ENCODE results near the gene RALGPS1.
A peak's percentile ranks its signal among the peaks of the same experiment; 100 is the strongest.

Gene RALGPS1

GRCh38 chr9:127029548-127029947, 115.0 kb downstream of the RALGPS1 start:
- DNase-seq = no peak

GRCh38 chr9:127030814-127031740, 116.5 kb downstream of the RALGPS1 start:
- DNase-seq = no peak

GRCh38 chr9:127032256-127032655, 117.7 kb downstream of the RALGPS1 start:
- DNase-seq = no peak

GRCh38 chr9:127033061-127033460, 118.5 kb downstream of the RALGPS1 start:
- DNase-seq = no peak

GRCh38 chr9:127033789-127034188, 119.2 kb downstream of the RALGPS1 start:
- DNase-seq = no peak

- DNase-seq = no peak
Measured at GRCh38 chr9:127034691-127035090, 120.1 kb downstream of the RALGPS1 start.

- DNase-seq = no peak
Measured at GRCh38 chr9:127035423-127035822, 120.8 kb downstream of the RALGPS1 start.

GRCh38 chr9:127035948-127036347, 121.4 kb downstream of the RALGPS1 start:
- no peak for DNase-seq

- DNase-seq = no peak
Measured at GRCh38 chr9:127036437-127036836, 121.9 kb downstream of the RALGPS1 start.

GRCh38 chr9:127038531-127038930, 123.9 kb downstream of the RALGPS1 start:
- DNase-seq = no peak

GRCh38 chr9:127039492-127039891, 124.9 kb downstream of the RALGPS1 start:
- DNase-seq = no peak

GRCh38 chr9:127045148-127045547, 130.6 kb downstream of the RALGPS1 start:
- no peak for DNase-seq

GRCh38 chr9:127047971-127048370, 133.4 kb downstream of the RALGPS1 start:
- DNase-seq = no peak

- DNase-seq = peak; percentile 29
Measured at GRCh38 chr9:127049044-127049443, 134.5 kb downstream of the RALGPS1 start.

- no peak for DNase-seq
Measured at GRCh38 chr9:127049581-127049980, 135.0 kb downstream of the RALGPS1 start.

- no peak for DNase-seq
Measured at GRCh38 chr9:127050152-127050551, 135.6 kb downstream of the RALGPS1 start.

GRCh38 chr9:127050591-127051001, 136.0 kb downstream of the RALGPS1 start:
- no peak for DNase-seq

- no peak for DNase-seq
Measured at GRCh38 chr9:127051881-127052595, 137.5 kb downstream of the RALGPS1 start.

GRCh38 chr9:127053057-127053821, 138.7 kb downstream of the RALGPS1 start:
- DNase-seq = no peak

- no peak for DNase-seq
Measured at GRCh38 chr9:127053960-127054359, 139.4 kb downstream of the RALGPS1 start.

- DNase-seq = no peak
Measured at GRCh38 chr9:127055745-127056402, 141.3 kb downstream of the RALGPS1 start.

GRCh38 chr9:127056446-127056845, 141.9 kb downstream of the RALGPS1 start:
- DNase-seq = no peak

All from central memory CD4-positive, alpha-beta T cell (primary cell).